HFFc6 (cell line): ENCODE results near the gene USP48. TPM values are rescaled to one million over a fixed set of nuclear protein-coding genes. Genes with fewer than 3 reads are reported as not detected.

Source experiments
- DNase-seq: peaks from one replicate; pipeline ENCODE4 v3.0.0-alpha.2; 2018
- H3K27ac Mint-ChIP-seq: 2 replicates; pipeline ENCODE4 v1.8.0; 2020; ENCODE audit warnings: mild to moderate bottlenecking, mixed read lengths
- H3K27me3 Mint-ChIP-seq: 2 replicates; pipeline ENCODE4 v1.8.0; 2021; ENCODE audit warnings: mild to moderate bottlenecking, moderate library complexity, mixed read lengths; ENCODE audit not compliant: insufficient read depth
- H3K36me3 Mint-ChIP-seq: 2 replicates; pipeline ENCODE4 v1.8.0; 2021; ENCODE audit warnings: low read depth, mixed read lengths
- H3K4me1 Mint-ChIP-seq: 2 replicates; pipeline ENCODE4 v1.8.0; 2020; ENCODE audit warnings: low read depth, mixed read lengths
- H3K4me3 Mint-ChIP-seq: 2 replicates; pipeline ENCODE4 v1.8.0; 2020; ENCODE audit warnings: mild to moderate bottlenecking, moderate library complexity, mixed read lengths
- H3K9me3 Mint-ChIP-seq: 2 replicates; pipeline ENCODE4 v1.8.0; 2020; ENCODE audit warnings: mild to moderate bottlenecking, mixed read lengths
- CTCF ChIP-seq: fragments of 200-600 bp; sonication (generic); IDR thresholded peaks from 2 replicates; pipeline ENCODE4 v1.5.0; 2021; ENCODE audit warnings: antibody characterized with exemption, mild to moderate bottlenecking
- total RNA-seq, 6 experiments: library from RNA; stranded (reverse); fragmentation: NEBNext Ultra II Directional; extraction: Animal tissue kit (Norgen Biotek cat#: 25700); gene quantifications; 2 replicates in 1 of 6; 3 replicates in 5 of 6; pipeline ENCODE4 v1.2.3, GENCODE V29; 2021

USP48 gene
- total RNA-seq, 6 experiments from 2014 or later: 45.0 to 54.2 (median 51.1) TPM

- Mint-ChIP-seq H3K27ac (peak overlapping the region; percentile 95), H3K4me3 (peak overlapping the region; percentile 67), H3K27me3 (no peaks in the 10 kb centered on the region), H3K9me3 (no peaks in the 10 kb centered on the region), H3K36me3 (peaks cover 30% of the 10 kb centered on the region), H3K4me1 (peaks cover 50% of the 10 kb centered on the region)
- TF ChIP-seq CTCF: no peak
- DNase-seq: no peak
Observed at GRCh38 chr1:21702780-21703179, 80.2 kb downstream of the USP48 start.

DNA sequence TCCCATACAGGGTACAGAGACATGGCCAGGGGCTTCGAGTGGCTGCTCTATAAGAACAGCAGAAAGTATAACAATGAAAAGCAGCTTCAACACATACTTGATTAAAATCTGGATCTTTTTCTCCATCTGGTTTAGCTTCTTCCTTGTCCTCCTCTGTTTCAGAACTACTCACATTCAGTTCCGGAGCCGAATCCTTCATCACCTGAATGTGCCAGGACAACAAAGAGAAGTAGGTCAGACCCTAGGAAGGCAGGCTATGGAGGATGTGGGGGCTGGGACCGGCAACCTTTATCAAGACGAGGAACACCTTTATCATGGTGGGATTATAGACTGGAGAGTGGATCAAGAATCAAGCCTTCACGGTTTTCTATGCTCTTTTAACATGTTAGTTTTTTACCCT, 81.5 kb downstream of the USP48 start:
- peaks cover 46% of the 10 kb centered on the region for H3K4me1 Mint-ChIP-seq
- no peak for DNase-seq

GRCh38 chr1:21700094-21700493, 82.9 kb downstream of the USP48 start:
- no peak for TF ChIP-seq CTCF
- Mint-ChIP-seq H3K27ac (no peak overlapping the region), H3K9me3 (no peaks in the 10 kb centered on the region), H3K36me3 (peaks cover 24% of the 10 kb centered on the region), H3K4me3 (no peak overlapping the region), H3K27me3 (no peaks in the 10 kb centered on the region), H3K4me1 (peaks cover 33% of the 10 kb centered on the region)
- DNase-seq: no peak

More for the DNA sequence above, 81.5 kb downstream of the USP48 start:
- Mint-ChIP-seq H3K27ac (peak overlapping the region; percentile 52; the same call in 1 of the 2 replicates), H3K9me3 (no peaks in the 10 kb centered on the region), H3K4me3 (no peak overlapping the region), H3K27me3 (no peaks in the 10 kb centered on the region), H3K36me3 (peaks cover 30% of the 10 kb centered on the region)
- no peak for TF ChIP-seq CTCF

GRCh38 chr1:21696931-21697330, 86.0 kb downstream of the USP48 start:
- DNase-seq: no peak
- TF ChIP-seq CTCF: no peak
- H3K4me3 Mint-ChIP-seq: no peak overlapping the region
- H3K27ac Mint-ChIP-seq: no peak overlapping the region
- H3K36me3 Mint-ChIP-seq: peaks cover 38% of the 10 kb centered on the region
- peaks cover 13% of the 10 kb centered on the region for H3K4me1 Mint-ChIP-seq
- H3K9me3 Mint-ChIP-seq: no peaks in the 10 kb centered on the region
- no peaks in the 10 kb centered on the region for H3K27me3 Mint-ChIP-seq

GRCh38 chr1:21693732-21694131, 89.2 kb downstream of the USP48 start:
- no peak for TF ChIP-seq CTCF
- Mint-ChIP-seq H3K36me3 (peaks cover 34% of the 10 kb centered on the region), H3K27me3 (no peaks in the 10 kb centered on the region), H3K9me3 (no peaks in the 10 kb centered on the region), H3K4me3 (no peak overlapping the region), H3K27ac (peak overlapping the region; percentile 73), H3K4me1 (peaks cover 8% of the 10 kb centered on the region)
- peak; percentile 49 for DNase-seq

- peaks cover 8% of the 10 kb centered on the region for H3K4me1 Mint-ChIP-seq
- H3K36me3 Mint-ChIP-seq: peaks cover 47% of the 10 kb centered on the region
- no peaks in the 10 kb centered on the region for H3K9me3 Mint-ChIP-seq
- no peak for DNase-seq
- TF ChIP-seq CTCF: no peak
- H3K27ac Mint-ChIP-seq: no peak overlapping the region
- H3K4me3 Mint-ChIP-seq: no peak overlapping the region
- no peaks in the 10 kb centered on the region for H3K27me3 Mint-ChIP-seq
Observed at GRCh38 chr1:21691739-21692138, 91.2 kb downstream of the USP48 start.
